Measurements from ENCODE around the gene APEX2. TPM values are rescaled to one million over a fixed set of nuclear protein-coding genes. Genes with fewer than 3 reads are reported as not detected.
A peak's percentile ranks its signal among the peaks of the same experiment; 100 is the strongest.
"Not testable (repeated sequence)": the region's sequence is repeated elsewhere in the genome, so short reads cannot be mapped to it uniquely, and the experiment has no call there.

The APEX2 gene, protein sequence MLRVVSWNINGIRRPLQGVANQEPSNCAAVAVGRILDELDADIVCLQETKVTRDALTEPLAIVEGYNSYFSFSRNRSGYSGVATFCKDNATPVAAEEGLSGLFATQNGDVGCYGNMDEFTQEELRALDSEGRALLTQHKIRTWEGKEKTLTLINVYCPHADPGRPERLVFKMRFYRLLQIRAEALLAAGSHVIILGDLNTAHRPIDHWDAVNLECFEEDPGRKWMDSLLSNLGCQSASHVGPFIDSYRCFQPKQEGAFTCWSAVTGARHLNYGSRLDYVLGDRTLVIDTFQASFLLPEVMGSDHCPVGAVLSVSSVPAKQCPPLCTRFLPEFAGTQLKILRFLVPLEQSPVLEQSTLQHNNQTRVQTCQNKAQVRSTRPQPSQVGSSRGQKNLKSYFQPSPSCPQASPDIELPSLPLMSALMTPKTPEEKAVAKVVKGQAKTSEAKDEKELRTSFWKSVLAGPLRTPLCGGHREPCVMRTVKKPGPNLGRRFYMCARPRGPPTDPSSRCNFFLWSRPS
- 18.5 TPM for polyA plus RNA-seq (2012; ENCODE audit: missing spikeins)

DNA sequence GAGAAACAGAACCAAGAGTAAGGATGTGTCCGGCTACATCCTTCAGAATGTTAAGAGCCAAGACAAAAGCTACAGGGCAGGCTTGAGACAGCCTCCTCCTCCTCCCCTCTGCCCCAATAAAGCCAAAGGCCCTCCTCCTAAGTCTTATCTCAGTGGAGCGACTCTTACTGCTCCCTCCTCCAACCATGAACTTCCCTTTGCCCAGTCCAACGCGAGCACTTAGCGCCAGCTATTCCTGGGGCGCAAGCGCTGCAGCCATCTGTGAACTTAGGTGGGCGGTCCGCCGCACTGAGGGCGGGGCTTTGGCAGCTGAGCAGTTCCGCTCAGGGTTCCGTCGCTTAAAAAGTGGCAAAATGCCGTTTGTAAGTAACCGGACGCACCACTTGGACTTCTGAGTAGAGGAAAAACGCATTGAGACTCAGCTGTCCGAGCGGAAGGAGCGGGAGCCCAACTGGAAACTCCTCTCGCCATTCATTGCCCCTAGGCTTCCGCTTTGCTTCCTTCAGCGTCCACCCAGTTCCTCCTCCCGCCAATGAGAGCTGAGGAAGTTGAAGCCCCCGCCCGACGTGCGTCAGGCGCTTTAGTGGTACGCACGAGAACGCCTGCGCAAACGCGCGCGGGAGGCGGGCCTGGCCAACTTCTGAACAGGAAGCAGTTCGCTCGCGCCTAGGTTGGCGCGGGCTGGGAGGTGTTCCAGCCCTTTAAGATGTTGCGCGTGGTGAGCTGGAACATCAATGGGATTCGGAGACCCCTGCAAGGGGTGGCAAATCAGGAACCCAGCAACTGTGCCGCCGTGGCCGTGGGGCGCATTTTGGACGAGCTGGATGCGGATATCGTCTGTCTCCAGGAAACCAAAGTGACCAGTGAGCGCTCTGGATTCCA is at the start of gene APEX2:
Gene APEX2 (plus strand): TSS at position 647 of the 882 bp plus-strand sequence. CDS start 60 bp downstream, at position 707.
- peak; percentile 80; the same call in 1 of the 2 replicates for TF ChIP-seq TAF1 (IDR thresholded peaks at IDR 0.05; ENCODE audit: borderline replicate concordance, low read depth, low read length)
- TF ChIP-seq POLR2A (IDR thresholded peaks at IDR 0.05; ENCODE audit: low read depth, low read length), result peak; percentile 91
- TF ChIP-seq POLR2AphosphoS5 (IDR thresholded peaks at IDR 0.05; ENCODE audit: low read depth, low read length), result peak; percentile 90
- peak; percentile 87 for FAIRE-seq
- peak; percentile 57 for DNase-seq (ENCODE audit: insufficient read length)

DNA sequence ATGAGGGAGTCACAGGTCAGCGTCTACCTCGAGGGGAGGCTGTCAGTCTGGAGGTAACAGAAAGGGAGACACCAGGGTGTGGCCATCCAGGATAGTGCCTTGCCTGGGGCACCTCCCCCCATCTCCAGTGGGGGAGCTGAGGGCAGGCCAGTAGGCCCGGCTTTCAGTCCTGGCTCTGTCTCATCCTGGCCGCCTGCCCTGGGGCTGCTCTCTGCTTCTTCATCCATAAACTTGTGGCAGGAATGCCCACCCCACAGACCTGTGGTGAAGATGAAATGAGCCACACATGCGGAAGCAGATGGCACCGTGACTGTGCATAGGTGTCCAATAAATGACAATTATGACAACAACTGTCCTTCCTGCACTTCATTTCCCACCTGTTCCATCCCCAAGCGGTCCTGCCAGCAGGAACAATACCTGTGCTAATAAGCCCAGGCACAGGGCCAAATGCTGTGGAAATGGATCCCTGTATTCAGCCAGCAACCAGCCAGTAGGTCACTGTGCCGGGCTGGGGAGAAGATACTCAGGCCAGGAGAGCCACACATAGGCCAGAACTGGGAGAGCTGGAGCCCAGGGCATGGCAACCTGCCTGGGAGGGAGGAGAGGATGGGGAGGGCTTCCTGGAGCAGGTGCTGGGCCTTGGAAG is 49.3 kb upstream of the APEX2 start:
- FAIRE-seq, result no peak
- TF ChIP-seq POLR2A (IDR thresholded peaks at IDR 0.05; ENCODE audit: low read depth, low read length), result no peak
- TF ChIP-seq TAF1 (IDR thresholded peaks at IDR 0.05; ENCODE audit: borderline replicate concordance, low read depth, low read length), result no peak
- TF ChIP-seq POLR2AphosphoS5 (IDR thresholded peaks at IDR 0.05; ENCODE audit: low read depth, low read length), result no peak
- no peak for DNase-seq (ENCODE audit: insufficient read length)

DNA sequence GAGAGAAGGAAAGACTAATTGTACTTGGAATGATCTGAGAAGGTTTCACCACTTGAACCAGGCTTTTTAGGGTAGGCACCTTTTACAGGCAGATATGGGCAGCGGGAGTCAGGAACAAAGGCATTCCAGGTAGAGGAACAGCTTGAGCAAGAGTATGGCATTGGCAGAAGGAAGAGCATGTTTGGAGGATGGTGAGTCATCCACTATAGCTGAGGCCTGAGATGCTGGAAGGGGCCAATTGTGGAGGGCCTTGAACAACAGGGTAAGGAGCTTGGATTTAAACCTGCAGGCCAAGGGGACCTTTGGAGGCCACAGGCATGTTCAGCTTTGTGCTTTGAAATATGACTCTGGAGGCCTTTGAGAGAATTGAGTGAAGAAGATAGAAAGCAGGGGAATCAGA is 38.4 kb upstream of the APEX2 start:
- DNase-seq (ENCODE audit: insufficient read length) (no peak), FAIRE-seq (no peak)
- TF ChIP-seq POLR2AphosphoS5 (IDR thresholded peaks at IDR 0.05; ENCODE audit: low read depth, low read length) (no peak), POLR2A (IDR thresholded peaks at IDR 0.05; ENCODE audit: low read depth, low read length) (no peak), TAF1 (IDR thresholded peaks at IDR 0.05; ENCODE audit: borderline replicate concordance, low read depth, low read length) (no peak)

DNA sequence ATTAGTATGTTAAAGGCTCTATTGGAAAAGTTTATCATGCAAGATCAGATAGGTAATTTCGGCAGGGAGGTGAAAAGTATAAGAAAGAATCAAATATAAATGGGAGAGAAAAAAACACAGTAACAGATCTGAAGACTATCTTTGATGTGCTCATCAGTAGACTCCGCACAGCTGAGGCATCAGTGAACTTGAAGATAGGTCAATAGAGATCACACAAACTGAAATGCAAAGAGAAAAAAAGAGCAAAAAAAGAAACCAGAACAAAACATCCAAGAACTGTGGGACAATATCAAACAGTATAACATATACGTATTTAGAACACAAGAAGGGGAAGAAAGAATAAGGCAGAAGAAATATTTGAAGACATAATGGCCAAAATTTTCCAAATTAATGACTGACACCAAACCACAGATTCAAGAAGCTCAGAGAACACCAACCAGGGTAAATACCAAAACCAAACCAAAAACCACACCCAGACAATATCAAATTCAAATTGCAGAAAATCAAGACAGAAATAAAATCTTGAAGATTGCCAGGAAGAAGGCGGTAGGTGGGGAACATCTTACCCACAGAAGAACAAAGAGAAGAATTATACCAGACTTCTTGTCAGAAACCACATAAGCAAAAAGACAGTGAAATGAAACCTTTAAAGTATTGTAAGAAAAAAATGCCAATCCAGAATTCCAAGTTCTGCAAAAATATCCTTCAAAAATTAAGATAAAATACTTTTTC is 35.2 kb upstream of the APEX2 start:
- DNase-seq (ENCODE audit: insufficient read length) (no peak), FAIRE-seq (no peak)
- no peak for TF ChIP-seq TAF1 (IDR thresholded peaks at IDR 0.05; ENCODE audit: borderline replicate concordance, low read depth, low read length)
- no peak for TF ChIP-seq POLR2AphosphoS5 (IDR thresholded peaks at IDR 0.05; ENCODE audit: low read depth, low read length)
- TF ChIP-seq POLR2A (IDR thresholded peaks at IDR 0.05; ENCODE audit: low read depth, low read length), result no peak

DNA sequence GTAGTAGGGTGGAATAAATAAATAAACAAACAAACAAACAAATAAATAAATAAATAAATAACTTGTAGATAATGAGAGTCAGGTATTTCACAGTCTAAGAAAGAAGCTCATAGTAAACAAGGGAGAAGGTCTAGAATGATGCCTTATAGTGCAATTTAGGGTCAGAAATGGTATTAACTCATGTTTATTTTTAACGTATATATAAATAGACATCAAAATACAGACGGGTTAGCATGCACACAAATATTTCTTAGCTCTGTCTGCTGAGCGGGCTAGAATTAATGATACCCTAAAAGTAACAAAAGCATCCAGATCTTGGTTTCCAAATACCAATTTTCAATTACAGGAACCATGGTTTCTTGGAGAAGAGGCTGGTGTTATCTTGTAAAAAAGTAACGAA is 22.8 kb upstream of the APEX2 start:
- DNase-seq (ENCODE audit: insufficient read length) (no peak), FAIRE-seq (no peak)
- TF ChIP-seq TAF1 (IDR thresholded peaks at IDR 0.05; ENCODE audit: borderline replicate concordance, low read depth, low read length) (no peak), POLR2A (IDR thresholded peaks at IDR 0.05; ENCODE audit: low read depth, low read length) (no peak), POLR2AphosphoS5 (IDR thresholded peaks at IDR 0.05; ENCODE audit: low read depth, low read length) (no peak)

DNA sequence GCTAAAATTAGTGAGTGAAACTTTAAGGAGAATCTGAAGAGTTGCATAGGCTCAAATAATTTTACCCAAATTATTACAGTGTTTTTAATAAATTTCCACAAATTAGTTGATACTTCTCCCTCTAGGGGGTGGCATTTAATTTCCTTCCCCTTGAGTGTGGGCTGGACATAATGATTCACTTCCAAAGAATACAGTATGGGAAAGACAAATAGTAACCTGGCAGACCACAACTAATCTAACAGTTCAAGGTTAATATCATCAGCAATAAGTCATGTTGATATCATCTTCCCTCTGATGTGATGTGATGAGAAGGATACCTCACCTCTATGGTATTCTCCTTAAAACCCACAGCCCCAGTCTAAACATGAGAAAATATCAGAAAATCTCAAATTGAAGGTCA is 21.7 kb upstream of the APEX2 start:
- no peak for DNase-seq (ENCODE audit: insufficient read length)
- TF ChIP-seq POLR2A (IDR thresholded peaks at IDR 0.05; ENCODE audit: low read depth, low read length) (no peak), POLR2AphosphoS5 (IDR thresholded peaks at IDR 0.05; ENCODE audit: low read depth, low read length) (no peak), TAF1 (IDR thresholded peaks at IDR 0.05; ENCODE audit: borderline replicate concordance, low read depth, low read length) (no peak)
- FAIRE-seq, result no peak

DNA sequence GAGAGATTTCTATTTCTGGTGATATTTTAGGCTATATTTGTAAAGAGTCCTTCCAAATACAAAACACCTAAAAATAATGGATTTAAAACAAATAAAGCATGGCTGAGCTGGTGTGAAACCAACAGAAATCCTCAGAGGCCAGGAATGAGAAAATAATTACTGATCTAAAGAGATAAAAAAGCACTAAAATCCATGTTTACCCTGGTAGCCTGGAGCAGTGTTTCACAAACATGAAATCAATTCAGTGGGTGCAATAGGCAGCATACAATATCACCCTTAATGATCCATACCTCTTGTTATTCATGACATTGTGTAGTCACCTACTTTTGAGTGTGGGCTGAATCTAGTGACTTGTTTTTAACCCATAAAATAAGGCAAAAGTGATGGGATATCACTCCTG is 20.7 kb upstream of the APEX2 start:
- FAIRE-seq (no peak), DNase-seq (ENCODE audit: insufficient read length) (no peak)
- no peak for TF ChIP-seq POLR2AphosphoS5 (IDR thresholded peaks at IDR 0.05; ENCODE audit: low read depth, low read length)
- no peak for TF ChIP-seq TAF1 (IDR thresholded peaks at IDR 0.05; ENCODE audit: borderline replicate concordance, low read depth, low read length)
- no peak for TF ChIP-seq POLR2A (IDR thresholded peaks at IDR 0.05; ENCODE audit: low read depth, low read length)

DNA sequence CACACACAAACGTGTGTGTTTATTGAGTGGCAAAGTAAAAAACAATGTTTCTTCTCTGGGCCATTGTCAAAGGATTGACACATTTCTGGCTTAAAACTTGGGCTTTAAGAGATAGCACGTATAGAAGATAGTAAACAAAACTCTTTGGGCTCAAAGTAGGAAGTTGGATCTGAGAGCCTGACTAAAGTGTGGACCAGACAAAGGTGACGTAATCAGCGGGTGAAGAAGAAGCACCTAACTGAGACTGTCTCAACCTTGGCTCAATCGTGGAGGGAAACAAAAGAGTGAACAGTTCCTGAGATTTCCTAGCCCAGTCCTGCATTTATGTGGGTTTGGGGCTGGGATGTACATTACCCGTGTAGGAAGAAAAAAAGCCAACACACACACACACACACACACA is 19.8 kb upstream of the APEX2 start:
- DNase-seq (ENCODE audit: insufficient read length) (no peak), FAIRE-seq (no peak)
- no peak for TF ChIP-seq POLR2AphosphoS5 (IDR thresholded peaks at IDR 0.05; ENCODE audit: low read depth, low read length)
- TF ChIP-seq POLR2A (IDR thresholded peaks at IDR 0.05; ENCODE audit: low read depth, low read length), result no peak
- TF ChIP-seq TAF1 (IDR thresholded peaks at IDR 0.05; ENCODE audit: borderline replicate concordance, low read depth, low read length), result no peak

DNA sequence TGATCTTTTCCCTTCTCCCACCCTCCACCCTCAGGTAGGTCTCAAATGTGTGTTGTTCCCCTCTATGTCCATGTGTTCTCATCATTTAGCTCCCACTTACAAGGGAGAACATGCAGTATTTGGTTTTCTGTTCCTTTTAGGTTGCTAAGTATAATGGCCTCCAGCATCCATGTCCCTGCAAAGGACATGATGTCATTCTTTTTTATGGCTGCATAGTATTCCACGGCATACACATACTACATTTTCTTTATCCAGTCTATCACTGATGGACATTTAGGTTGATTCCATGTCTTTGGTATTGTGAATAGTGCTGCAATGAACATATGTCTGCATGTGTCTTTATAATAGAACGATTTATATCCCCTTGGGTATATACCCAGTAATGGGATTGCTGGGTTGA is 16.9 kb upstream of the APEX2 start:
- peak; percentile 14 for FAIRE-seq
- not testable (repeated sequence) for DNase-seq (ENCODE audit: insufficient read length)

DNA sequence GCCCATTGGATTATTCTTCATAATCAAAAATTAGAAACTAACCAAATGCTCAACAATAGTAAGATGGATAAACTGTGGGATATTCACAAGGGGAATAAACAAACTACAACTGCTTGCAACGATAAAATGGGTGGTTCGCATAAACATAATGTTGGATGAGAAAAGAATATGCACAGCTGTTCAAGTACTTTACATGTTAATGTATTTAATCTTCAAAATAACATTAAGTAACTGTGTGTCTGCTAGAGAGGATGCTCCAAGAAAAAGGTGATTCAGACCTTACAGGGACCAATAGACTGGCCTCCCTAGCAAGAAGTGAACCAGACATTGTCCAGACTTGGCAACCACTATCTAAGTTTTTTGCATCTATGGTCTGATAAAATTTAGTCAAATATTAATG is 8.5 kb upstream of the APEX2 start:
- TF ChIP-seq POLR2A (IDR thresholded peaks at IDR 0.05; ENCODE audit: low read depth, low read length) (no peak), POLR2AphosphoS5 (IDR thresholded peaks at IDR 0.05; ENCODE audit: low read depth, low read length) (no peak), TAF1 (IDR thresholded peaks at IDR 0.05; ENCODE audit: borderline replicate concordance, low read depth, low read length) (no peak)
- no peak for DNase-seq (ENCODE audit: insufficient read length)
- FAIRE-seq, result no peak
